Myocyte (in vitro differentiated cells): ENCODE data around the gene EYA2. TPM values are rescaled to one million over a fixed set of nuclear protein-coding genes. Genes with fewer than 3 reads are reported as not detected.

Experiments
- DNase-seq: peaks from one replicate; pipeline ENCODE4 v3.0.0-alpha.2; 2012; ENCODE audit warnings: low read depth
- total RNA-seq: library from RNA; depleted of rRNA; stranded (reverse); fragments of >200 nt; gene quantifications from 2 replicates; pipeline ENCODE4 v1.2.3, GENCODE V29; 2014

Gene EYA2
- total RNA-seq, 1 donor from 2014 or later: not detected

- DNase-seq: peak; percentile 33
Observed at GRCh38 chr20:47133809-47134456, 239.3 kb downstream of the EYA2 start.

GRCh38 chr20:47136782-47137181, 242.1 kb downstream of the EYA2 start:
- DNase-seq: no peak

DNA sequence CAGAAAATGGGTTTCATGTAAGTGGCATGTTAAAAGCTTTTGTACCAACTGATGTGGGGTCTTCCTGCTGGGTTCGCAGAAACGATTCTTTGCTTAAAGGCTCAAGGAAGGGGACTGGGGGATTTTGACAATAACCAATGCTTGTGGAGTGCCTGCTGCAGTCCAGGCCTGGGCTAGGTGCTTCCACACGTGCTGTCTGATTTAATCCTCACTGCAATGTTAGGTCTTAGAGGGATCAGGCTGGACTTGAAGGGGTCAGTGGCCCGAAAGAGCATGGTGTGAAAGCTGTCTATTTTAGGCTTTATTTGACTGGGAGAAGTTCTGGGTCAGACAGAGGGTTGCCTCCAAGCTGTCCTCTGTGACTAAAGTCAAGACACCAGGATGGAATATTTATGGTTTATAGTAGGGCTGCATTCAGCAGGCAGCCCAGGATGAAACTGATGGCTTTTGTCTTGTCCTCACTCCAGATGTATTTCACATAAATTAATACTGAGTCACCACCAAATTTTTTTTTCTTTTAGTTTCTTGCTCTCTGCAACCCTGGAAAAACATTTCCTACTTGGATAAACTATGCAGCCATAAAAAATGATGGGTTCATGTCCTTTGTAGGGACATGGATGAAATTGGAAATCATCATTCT, 242.7 kb downstream of the EYA2 start:
- no peak for DNase-seq

DNA sequence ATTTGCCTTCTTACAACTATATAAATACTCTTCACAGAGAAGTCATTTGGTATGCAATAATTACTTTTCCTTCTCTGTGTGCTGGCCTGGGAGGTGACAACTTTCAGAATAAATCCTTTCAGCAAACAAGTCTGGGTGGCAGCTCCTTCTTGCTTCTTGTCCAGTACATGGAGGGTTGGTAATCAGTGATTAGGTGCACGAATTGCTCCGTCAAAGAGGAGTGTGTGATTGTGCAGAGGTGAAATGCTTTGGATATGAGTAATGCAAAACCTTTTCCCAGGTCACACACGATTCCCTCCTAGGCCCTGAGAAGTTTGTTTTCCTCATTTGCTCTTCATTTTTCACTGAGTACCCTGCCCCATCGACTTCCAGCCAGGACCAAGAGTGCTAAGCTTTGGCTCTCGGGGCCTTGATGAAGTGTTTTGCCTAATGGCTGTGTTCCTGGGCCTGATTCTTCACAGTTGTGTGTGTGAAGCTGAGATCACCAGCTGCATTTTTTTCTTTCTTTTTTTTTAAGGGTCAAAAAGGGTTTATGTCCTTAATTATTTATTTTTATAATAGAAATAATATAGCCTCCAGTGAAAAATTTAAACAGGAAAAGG, 245.4 kb downstream of the EYA2 start:
- DNase-seq: no peak

- no peak for DNase-seq
Observed at GRCh38 chr20:47141350-47141921, 246.8 kb downstream of the EYA2 start.

GRCh38 chr20:47141941-47142773, 247.5 kb downstream of the EYA2 start:
- DNase-seq: no peak

DNA sequence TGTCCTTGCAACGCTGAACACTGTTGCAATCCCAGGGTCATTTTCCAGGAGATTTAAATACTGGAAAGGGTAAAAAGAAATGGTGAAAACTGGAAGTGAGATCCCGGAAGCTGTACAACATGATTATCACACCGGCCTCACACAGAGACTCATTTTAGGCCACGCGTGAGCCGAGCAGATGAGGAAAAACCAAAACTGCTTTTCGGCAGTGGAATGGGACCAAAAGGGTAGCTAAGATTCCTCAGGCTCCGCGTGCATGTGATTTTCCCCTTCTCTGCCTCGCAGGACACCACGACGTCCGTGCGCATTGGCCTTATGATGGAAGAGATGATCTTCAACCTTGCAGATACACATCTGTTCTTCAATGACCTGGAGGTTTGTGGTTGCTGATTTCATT, 248.1 kb downstream of the EYA2 start:
- no peak for DNase-seq

DNA sequence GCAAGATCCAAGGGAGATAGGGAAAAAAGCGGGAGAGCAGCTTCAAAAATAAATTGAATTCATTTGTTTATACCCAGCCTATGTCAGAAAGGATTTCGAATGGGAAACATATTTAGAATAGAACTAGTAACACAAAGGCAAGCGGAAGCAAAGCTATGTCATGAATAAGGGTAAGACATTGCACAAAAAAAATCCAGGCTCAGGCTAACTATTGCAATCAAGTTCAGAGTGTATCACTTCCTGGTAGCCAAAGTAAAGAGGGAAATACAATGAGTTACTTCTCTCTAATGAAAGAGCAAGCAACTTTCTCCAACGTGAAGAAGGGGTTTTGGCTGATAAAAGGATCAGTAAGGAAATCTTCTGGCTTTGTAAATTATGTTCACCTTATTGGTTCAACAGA, 249.0 kb downstream of the EYA2 start:
- DNase-seq: no peak

DNA sequence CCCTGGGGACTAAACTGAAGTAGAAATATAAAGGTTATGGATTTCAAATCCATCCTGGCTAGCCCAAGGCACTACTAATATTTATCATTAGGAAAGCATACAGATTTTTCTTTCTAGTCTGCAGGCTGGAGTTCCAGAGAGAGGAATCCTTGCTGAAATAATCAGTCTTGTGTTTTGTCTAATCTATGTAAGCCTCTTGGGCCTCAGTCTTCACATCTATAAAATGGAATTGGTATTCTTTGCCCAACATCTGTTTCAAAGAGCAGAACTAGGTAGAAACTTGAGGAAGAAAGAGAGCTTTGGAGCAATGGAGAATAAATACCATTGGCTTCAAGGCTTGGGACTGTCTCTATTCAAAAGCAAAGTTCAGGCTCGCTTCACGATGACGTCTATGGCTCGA, 249.8 kb downstream of the EYA2 start:
- no peak for DNase-seq

- peak; percentile 81 for DNase-seq
Observed at GRCh38 chr20:47146686-47147085, 252.0 kb downstream of the EYA2 start.

- no peak for DNase-seq
Observed at GRCh38 chr20:47148059-47148458, 253.4 kb downstream of the EYA2 start.

DNA sequence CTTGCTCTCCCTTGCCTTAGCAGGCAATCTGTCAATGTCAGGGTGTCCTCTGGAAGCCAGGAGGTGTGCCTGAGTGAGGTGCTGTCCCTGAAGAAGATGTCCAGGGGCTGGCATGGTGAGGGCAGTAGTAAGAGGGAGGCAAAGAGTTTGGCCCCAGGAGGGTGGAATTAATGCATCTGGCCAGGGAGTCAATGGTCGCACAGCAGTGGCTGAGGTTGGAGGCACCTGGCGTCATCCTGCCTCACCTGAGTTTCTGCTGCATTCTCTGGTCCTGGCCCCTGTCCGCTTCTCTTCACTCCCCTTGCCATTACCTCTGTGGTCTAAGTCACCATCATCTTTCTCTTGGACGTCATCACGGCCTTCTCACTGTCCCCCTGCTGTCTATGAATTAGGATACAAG, 255.3 kb downstream of the EYA2 start:
- no peak for DNase-seq

GRCh38 chr20:47150403-47151152, 255.9 kb downstream of the EYA2 start:
- DNase-seq: peak; percentile 45

DNA sequence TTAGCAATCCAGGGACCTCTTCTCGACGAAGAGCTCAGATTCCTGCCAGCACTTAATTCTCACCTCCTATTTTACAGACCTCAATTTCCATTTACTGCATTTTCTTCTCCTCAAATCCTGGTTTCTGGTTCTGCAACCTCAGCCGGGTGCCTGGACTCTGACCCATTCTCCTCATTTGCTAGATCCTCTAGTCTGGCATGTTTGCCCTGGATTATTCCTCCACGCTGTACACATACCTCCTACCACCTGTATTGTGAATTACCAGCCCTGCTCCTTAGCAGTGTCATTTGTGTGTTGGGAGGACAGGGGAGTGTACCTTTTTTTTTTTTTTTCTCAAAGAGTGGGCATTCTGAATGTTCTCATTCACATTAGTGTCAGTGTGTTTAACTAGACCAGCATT, 257.4 kb downstream of the EYA2 start:
- DNase-seq: no peak

DNA sequence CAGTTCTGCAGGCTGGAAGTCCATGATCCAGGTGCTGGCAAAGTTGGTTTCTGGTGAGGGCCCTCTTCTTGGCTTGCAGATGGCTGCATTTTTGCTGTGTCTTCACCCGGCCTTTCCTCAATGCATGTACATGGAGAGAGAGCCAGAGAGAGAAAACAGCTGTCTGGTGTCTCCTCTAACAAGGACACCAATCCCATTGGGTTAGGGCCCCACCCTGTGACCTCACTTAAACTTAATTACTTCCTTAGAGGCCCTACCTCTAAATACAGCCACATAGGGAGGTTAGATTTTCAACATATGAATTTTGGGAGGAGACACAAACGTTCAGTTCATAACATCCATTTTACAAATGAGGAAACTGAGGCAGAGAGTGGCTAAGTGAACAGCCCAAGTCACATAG, 259.4 kb downstream of the EYA2 start:
- DNase-seq: no peak

DNA sequence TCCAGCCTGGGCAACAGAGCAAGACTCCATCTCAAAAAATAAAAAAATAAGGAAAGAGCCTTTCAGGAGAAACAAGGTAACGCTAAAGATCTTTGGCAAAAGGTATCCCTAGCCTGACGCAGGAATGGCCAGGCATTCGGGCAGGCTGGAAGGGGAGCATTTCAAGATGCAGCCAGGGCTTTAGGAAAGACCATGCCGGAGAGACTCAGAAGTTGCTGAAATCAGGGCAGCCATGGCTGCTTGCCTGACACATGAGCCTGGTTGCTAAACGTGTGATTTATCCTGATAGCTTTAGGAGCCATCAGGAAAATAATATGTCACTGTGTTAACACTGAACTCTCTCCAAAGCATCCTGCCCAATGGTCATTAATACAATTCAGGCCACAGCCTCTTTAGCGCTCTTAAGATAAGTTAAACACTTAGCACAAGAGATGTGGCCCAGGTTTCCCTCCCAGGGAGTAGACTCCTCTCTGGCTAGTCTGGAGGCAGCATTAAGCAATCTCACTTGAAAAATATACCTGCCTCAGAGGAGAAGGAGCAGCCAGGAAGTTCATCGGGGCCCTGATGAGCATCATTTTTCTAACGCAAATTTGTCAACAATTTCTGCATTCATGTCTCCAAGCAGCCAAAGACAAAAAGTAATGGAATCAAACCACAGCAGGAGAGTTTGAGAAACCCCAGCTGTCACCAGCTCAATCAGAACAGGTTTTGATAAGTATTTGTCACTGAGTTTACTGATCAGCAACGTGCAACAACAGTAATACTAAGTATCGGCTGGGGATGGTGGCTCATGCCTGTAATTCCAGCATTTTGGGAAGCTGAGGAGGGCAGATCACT, 261.9 kb downstream of the EYA2 start:
- DNase-seq: no peak

GRCh38 chr20:47159166-47159565, 264.5 kb downstream of the EYA2 start:
- no peak for DNase-seq

DNA sequence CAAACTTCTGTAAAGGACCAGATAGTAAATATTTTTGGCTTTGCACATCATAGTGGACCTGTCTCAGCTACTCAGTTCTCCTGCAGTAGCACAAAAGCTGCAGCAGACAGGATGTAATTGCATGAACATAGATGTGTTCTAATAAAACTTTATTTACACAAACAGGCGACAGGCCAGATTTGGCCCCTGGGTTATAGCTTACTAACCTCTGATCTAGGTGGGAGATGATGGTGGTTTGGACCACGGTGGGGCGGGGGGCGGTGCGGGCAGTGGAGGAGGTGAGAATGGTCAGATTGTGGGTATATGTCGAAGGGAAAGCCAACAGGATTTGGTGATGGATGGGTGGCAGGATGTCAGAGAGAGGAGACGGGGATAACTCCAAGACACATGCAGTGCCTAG, 265.6 kb downstream of the EYA2 start:
- DNase-seq: no peak

GRCh38 chr20:47160992-47161391, 266.3 kb downstream of the EYA2 start:
- no peak for DNase-seq

DNA sequence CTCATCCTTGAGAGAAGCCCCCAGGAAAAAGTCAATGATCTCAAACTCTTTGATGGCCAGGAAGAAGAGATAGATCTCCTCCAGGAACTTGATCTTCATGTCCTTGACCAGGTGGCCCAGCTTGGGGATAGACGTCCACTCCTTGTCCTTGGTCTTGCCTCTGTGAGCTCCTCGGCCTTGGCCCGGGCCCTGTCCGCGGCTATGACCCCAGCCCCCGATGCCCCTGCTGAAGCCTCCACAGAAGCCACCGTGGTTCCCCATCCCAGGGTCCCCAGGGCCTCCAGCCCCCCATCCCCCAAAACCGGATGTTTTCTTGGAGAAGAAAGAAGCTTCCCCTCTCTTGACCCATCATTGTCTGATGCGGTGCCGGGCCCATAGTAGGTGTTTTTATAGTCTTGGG, 266.8 kb downstream of the EYA2 start:
- DNase-seq: no peak
